GM21723 (cell line): Measurements from ENCODE around the gene IFNL1.
"Not testable (repeated sequence)": the region's sequence is repeated elsewhere in the genome, so short reads cannot be mapped to it uniquely, and the experiment has no call there.

Source experiments
- ATAC-seq: cut with Tn5 transposase; IDR thresholded peaks from one replicate; pipeline ENCODE4 v1.9.1; 2021; ENCODE audit warnings: mild to moderate bottlenecking, moderate library complexity; ENCODE audit not compliant: unreplicated experiment

IFNL1 gene

GRCh38 chr19:39307822-39308530 lies 11.8 kb downstream of the IFNL1 start:
- no peak for ATAC-seq

GRCh38 chr19:39308531-39309304 lies 12.5 kb downstream of the IFNL1 start:
- ATAC-seq, result no peak

- not testable (repeated sequence) for ATAC-seq
These were observed 13.1 kb downstream of the IFNL1 start for GRCh38 chr19:39309305-39309670.

GRCh38 chr19:39310558-39311311 lies 14.5 kb downstream of the IFNL1 start:
- ATAC-seq, result no peak

GRCh38 chr19:39314016-39314728 lies 18.0 kb downstream of the IFNL1 start:
- ATAC-seq, result no peak

GRCh38 chr19:39315933-39316332 lies 19.7 kb downstream of the IFNL1 start:
- no peak for ATAC-seq

- no peak for ATAC-seq
These were observed 20.6 kb downstream of the IFNL1 start for GRCh38 chr19:39316627-39317321.

- no peak for ATAC-seq
These were observed 21.3 kb downstream of the IFNL1 start for GRCh38 chr19:39317476-39317875.

GRCh38 chr19:39318071-39318470 lies 21.9 kb downstream of the IFNL1 start:
- no peak for ATAC-seq

GRCh38 chr19:39318690-39319089 lies 22.5 kb downstream of the IFNL1 start:
- no peak for ATAC-seq

GRCh38 chr19:39319098-39319891 lies 23.1 kb downstream of the IFNL1 start:
- ATAC-seq, result no peak

- ATAC-seq, result no peak
These were observed 23.7 kb downstream of the IFNL1 start for GRCh38 chr19:39319892-39320248.

- ATAC-seq, result no peak
These were observed 25.1 kb downstream of the IFNL1 start for GRCh38 chr19:39321117-39321831.

- ATAC-seq, result no peak
These were observed 25.6 kb downstream of the IFNL1 start for GRCh38 chr19:39321832-39322176.

- ATAC-seq, result no peak
These were observed 28.1 kb downstream of the IFNL1 start for GRCh38 chr19:39324242-39324842.

- ATAC-seq, result no peak
These were observed 29.8 kb downstream of the IFNL1 start for GRCh38 chr19:39325778-39326665.

GRCh38 chr19:39327363-39328045 lies 31.3 kb downstream of the IFNL1 start:
- no peak for ATAC-seq
